OCI-LY3 (cell line): ENCODE results near the gene PDIA5.

Source experiments
- EZH2phosphoT487 ChIP-seq: fragments of 200-600 bp; shearing (Covaris generic); IDR thresholded peaks from 2 replicates; pipeline ENCODE4 v1.6.1; 2018; ENCODE audit warnings: antibody characterized with exemption, mixed run types, low read depth
- TF ChIP-seq, protein P1 (sequence below): fragments of 200-600, 300-600 bp; sonication (generic); IDR thresholded peaks from 2 replicates; pipeline ENCODE4 v1.5.1; 2014; ENCODE audit warnings: antibody characterized with exemption, low read length, low read depth

GRCh38 chr3:123025642-123026521 is 40.9 kb upstream of the PDIA5 start:
- TF ChIP-seq, protein P1, sequence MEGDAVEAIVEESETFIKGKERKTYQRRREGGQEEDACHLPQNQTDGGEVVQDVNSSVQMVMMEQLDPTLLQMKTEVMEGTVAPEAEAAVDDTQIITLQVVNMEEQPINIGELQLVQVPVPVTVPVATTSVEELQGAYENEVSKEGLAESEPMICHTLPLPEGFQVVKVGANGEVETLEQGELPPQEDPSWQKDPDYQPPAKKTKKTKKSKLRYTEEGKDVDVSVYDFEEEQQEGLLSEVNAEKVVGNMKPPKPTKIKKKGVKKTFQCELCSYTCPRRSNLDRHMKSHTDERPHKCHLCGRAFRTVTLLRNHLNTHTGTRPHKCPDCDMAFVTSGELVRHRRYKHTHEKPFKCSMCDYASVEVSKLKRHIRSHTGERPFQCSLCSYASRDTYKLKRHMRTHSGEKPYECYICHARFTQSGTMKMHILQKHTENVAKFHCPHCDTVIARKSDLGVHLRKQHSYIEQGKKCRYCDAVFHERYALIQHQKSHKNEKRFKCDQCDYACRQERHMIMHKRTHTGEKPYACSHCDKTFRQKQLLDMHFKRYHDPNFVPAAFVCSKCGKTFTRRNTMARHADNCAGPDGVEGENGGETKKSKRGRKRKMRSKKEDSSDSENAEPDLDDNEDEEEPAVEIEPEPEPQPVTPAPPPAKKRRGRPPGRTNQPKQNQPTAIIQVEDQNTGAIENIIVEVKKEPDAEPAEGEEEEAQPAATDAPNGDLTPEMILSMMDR, result no peak
- no peak for TF ChIP-seq EZH2phosphoT487
